ENCODE measurements around the gene GDE1.

DNA sequence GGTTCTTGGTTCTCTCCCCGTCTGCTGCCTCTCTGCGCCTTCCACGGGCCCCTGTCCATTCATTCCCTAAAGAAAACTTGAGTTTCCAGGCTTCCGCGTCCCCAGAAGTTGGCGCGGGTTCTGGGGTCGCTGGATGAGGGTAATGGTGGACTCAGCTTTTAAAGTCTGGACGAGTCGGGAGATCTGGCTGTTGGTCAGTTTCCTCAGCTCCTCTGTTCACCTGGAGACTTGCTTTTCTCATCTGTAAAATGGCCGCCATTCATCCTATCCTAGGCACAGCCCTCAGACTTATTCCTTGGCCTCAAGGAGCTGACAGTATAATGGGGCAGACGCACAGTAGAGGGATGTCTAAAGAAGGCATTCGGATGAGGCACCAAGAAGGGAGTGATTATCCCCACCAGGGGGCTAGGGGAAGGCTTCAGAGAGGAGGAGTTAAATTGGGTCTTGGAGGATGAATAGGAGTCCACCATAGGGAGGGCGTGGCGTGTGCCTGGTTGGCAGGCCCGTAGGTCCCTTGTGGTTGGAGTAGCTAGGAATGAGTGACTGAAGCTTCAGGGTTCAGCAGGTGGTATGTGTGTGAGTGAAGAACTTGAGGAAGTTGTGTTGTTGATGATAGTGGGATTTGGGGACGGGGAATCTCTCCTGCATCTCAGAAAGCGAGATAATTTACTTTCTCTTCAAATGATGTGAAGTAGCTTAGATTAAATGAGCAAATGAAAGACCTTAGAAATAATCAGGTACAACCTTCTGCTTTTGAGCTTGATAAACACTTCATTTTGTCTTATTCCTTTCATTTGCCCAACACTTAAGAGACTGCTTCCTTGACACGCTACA is 34.3 kb upstream of the GDE1 start:
- no peak for TF ChIP-seq EZH2phosphoT487 (IDR thresholded peaks at IDR 0.05; ENCODE audit: low read depth, severe bottlenecking, unreplicated experiment)
- TF ChIP-seq, protein P1, sequence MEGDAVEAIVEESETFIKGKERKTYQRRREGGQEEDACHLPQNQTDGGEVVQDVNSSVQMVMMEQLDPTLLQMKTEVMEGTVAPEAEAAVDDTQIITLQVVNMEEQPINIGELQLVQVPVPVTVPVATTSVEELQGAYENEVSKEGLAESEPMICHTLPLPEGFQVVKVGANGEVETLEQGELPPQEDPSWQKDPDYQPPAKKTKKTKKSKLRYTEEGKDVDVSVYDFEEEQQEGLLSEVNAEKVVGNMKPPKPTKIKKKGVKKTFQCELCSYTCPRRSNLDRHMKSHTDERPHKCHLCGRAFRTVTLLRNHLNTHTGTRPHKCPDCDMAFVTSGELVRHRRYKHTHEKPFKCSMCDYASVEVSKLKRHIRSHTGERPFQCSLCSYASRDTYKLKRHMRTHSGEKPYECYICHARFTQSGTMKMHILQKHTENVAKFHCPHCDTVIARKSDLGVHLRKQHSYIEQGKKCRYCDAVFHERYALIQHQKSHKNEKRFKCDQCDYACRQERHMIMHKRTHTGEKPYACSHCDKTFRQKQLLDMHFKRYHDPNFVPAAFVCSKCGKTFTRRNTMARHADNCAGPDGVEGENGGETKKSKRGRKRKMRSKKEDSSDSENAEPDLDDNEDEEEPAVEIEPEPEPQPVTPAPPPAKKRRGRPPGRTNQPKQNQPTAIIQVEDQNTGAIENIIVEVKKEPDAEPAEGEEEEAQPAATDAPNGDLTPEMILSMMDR (IDR thresholded peaks at IDR 0.05; ENCODE audit: poor library complexity): no peak
